ENCODE data around the gene EFL1.

EFL1 gene

GRCh38 chr15:82114660-82115059, 147.9 kb downstream of the EFL1 start:
- DNase-seq: no peak

GRCh38 chr15:82113106-82113715, 149.3 kb downstream of the EFL1 start:
- peak; percentile 16 for DNase-seq

DNA sequence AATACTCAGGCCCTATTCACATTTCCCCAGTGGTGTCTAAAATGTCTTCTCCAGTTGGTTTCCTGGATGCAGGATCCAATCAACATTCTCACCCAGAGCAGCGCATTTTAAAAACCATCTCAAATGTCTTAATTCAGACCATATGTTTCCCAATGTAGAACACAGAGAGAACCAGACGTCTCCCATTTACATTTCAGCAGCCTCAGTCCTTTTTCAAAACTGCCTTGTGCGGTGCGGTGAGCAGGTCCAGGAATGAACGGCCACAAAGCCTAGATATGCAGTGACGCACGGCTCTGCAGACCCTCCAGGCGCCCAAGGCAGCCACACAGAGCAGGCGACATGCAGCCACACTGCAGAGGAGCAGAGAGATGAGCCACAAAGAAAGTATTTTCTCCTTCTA, 150.6 kb downstream of the EFL1 start:
- no peak for DNase-seq

DNA sequence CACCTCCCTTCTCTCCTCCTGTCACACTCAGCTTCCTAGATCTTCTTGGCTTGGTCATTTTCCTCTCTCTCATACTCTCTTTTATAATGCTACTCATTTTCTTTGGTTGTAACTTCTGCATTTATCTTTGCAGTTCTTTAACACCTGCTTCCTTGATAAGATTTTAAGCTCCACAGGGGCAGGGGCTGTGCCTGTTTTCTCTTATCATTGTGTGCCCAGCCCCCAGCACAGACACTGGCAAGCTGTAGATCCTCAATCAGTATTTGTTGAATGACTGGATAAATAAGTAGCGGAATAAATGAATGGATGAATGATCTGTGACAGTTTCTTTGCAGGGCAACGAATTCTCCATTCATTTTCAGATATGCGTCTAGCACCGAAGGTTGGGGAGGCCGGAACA, 152.4 kb downstream of the EFL1 start:
- DNase-seq: no peak

GRCh38 chr15:82108489-82109078, 153.9 kb downstream of the EFL1 start:
- peak; percentile 70 for DNase-seq

DNA sequence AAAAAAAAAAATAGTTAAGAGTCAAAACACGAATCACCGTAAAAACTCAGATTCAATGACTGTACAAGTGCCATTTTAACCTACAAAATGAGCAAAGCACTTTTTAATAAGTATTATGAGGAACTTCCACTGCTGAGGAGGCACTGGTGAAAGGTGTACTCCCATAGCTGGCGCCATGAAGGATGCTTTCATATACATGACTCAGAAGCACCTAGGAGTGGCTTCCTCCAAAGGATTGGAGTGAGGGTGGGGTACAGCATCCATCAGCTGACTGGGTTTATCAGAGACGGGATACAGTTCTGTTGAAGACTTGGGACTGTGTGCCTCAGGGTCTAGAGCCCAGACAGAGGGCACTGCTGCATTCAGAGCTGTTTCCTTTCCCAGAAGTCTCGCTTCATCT, 155.9 kb downstream of the EFL1 start:
- no peak for DNase-seq

GRCh38 chr15:82105451-82106215, 156.9 kb downstream of the EFL1 start:
- DNase-seq: no peak

GRCh38 chr15:82103468-82103867, 159.1 kb downstream of the EFL1 start:
- DNase-seq: no peak

- DNase-seq: no peak
These were observed 162.2 kb downstream of the EFL1 start for GRCh38 chr15:82100111-82100929.

GRCh38 chr15:82098674-82099073, 163.9 kb downstream of the EFL1 start:
- no peak for DNase-seq

DNA sequence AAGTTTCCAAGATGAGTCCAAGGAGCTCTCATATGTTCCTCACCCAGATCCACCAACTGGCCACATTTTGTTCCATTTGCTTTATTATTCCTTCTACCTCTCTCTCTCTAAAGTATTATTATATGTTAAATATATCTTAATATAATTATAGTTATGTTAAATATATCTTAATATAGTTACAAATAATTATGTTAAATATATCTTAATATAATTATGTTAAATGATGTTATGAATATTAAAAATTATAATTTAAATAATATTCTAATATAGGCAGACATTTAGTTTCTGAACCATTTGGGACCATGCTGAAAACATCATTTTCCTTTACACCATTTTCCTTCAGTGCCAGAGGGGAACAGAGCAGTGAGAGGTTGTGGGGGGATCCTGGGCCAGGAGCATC, 166.7 kb downstream of the EFL1 start:
- DNase-seq: no peak

DNA sequence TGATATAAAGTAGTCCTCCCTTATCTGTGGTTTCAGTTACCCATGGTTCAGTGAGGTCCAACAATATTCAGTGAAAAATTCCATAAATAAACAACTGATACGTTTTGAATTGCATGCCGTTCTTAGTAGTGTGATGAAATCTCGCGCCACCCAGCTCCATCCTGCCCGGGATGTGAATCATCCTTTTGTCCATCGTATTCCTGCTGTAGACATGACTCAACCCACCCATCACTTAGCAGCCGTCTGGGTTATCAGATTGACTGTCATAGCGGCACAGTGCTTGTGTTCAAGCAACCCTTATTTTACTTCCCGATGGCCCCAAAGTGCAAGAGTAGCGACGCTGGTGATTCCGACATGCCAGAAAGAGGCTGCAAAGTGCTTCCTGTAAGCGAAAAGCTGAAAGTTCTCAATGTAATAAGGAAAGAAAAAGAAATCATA, 168.7 kb downstream of the EFL1 start:
- no peak for DNase-seq

- DNase-seq: no peak
These were observed 169.2 kb downstream of the EFL1 start for GRCh38 chr15:82093325-82093724.

GRCh38 chr15:82091636-82092140, 170.8 kb downstream of the EFL1 start:
- DNase-seq: no peak

DNA sequence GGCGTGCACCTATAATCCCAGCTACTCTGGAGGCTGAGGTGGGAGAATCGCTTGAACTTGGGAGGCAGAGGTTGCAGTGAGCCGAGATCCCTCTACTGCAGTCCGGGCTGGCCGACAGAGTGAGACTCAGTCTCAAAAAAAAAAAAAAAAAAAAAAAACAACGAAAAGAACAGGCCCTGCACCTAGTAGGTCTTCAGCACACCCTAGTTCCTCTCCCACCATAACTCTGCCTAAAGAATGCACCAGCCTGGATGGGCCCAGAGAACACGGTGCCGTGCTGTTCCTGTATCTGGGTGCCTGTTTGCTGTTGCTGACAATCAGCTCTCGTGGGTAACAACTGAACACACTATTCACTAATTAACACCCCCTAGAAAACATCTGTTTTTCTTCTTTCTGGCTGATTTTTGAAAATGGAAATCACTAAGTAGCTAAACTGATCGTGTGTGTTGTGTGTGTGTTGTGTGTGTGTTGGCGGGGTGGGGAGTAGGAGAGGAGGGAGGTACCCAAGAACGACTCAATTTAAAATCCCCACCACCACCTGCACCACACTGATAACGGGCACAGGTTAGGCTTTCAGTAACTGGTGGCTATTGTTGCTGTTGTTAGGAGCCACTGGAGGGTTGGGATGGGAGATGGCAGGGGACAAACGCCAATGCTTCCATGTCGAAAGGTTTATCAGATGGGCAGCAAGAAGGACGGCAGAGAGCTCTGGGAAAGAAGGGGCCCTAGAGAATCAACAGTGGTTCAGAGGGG, 176.1 kb downstream of the EFL1 start:
- DNase-seq: no peak

DNA sequence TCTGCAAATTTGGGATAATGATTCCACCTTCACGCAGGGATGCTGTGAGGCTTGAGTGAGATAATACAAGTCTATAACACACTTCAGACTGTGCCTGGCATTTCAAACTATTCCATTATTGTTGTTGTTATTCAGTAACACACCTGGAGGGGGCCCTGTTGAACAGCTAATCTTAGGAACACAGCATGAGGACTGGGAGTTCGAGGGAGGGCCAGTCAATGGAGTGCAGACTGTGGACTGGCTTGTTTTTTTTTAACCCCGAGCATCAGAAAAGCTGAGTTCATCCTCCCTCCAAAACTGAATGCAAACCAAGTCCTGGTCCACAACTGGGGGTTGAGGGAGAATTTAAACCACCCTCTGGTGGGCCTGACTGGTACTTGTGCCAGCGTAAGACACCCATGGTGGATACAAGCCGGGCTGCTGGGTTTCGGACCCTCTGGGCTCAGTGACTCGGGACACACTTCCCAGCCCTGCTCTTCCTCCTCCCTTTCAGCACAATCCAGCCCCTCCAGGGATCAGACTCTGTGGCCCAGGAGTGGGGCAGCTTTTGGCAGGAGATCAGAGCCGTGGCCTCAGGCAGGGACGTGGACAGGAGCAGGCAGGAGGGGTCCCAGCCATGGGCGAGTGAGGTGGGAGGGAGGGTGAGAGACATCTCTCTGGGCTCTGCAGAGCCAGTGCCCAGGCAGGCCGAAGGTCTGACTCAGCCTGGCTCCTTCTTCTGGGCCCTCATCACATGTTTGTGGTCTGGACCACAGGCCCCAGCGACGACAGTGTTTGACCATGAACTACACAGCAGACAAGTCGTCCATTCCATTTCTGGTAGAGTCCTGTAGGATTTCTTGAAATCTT, 180.4 kb downstream of the EFL1 start:
- no peak for DNase-seq

- DNase-seq: no peak
These were observed 181.8 kb downstream of the EFL1 start for GRCh38 chr15:82080774-82081173.
